Gastroesophageal sphincter (tissue), 3 donors: Measurements from ENCODE around the gene PRKN.

Experiments
- EP300 ChIP-seq: sonication (generic); formaldehyde crosslinking; IDR thresholded peaks from one replicate; pipeline ENCODE4 v1.6.1; 2017; ENCODE audit warnings: antibody characterized with exemption, mild to moderate bottlenecking
- POLR2A ChIP-seq, 2 donors: fragments of 450-650 bp; IDR thresholded peaks; one replicate each; pipeline ENCODE4 v1.6.1; 2017; ENCODE audit warnings: antibody characterized with exemption in 2 of 2, mild to moderate bottlenecking in 2 of 2, moderate library complexity in 1 of 2
- POLR2AphosphoS5 ChIP-seq: sonication (generic); formaldehyde crosslinking; IDR thresholded peaks from one replicate; pipeline ENCODE4 v1.6.1; 2017; ENCODE audit warnings: antibody characterized with exemption
- TF ChIP-seq, protein P1 (sequence below), 4 experiments: fragments of 200-600 bp in 2 of 4; fragments of 450-650 bp in 2 of 4; sonication (generic) in 1 of 4; IDR thresholded peaks; one replicate each; pipeline ENCODE4 v1.5.1; 2017 to 2019; ENCODE audit warnings: antibody characterized with exemption in 4 of 4, mild to moderate bottlenecking in 2 of 4, moderate library complexity in 2 of 4

DNA sequence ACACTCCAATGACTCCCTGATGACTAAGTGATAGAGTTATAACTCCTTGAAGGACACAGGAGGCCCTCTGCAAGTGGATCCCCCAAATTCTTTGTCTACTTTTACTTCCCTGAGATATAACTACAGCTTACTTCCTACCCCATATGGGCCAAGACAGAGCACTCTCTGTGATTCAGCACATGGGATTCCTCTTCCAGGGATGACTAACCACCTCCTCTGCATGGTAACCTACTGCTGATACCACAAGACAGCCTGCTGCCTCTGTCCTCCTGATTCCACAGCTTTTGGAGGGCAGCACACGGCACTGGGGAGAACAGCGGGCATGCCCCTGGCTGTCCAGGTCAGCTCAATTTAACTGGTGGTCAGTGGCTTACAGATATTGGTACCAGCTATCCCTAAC, 778.0 kb downstream of the PRKN start:
- TF ChIP-seq, protein P1, sequence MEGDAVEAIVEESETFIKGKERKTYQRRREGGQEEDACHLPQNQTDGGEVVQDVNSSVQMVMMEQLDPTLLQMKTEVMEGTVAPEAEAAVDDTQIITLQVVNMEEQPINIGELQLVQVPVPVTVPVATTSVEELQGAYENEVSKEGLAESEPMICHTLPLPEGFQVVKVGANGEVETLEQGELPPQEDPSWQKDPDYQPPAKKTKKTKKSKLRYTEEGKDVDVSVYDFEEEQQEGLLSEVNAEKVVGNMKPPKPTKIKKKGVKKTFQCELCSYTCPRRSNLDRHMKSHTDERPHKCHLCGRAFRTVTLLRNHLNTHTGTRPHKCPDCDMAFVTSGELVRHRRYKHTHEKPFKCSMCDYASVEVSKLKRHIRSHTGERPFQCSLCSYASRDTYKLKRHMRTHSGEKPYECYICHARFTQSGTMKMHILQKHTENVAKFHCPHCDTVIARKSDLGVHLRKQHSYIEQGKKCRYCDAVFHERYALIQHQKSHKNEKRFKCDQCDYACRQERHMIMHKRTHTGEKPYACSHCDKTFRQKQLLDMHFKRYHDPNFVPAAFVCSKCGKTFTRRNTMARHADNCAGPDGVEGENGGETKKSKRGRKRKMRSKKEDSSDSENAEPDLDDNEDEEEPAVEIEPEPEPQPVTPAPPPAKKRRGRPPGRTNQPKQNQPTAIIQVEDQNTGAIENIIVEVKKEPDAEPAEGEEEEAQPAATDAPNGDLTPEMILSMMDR (IDR thresholded peaks at IDR 0.05) = no peak
- TF ChIP-seq POLR2A (IDR thresholded peaks at IDR 0.05) (no peak), POLR2AphosphoS5 (no peak), EP300 (no peak)
